Forelimb muscle (tissue), 1 donor: ENCODE data around the gene RFC2. TPM values are rescaled to one million over a fixed set of nuclear protein-coding genes. Genes with fewer than 3 reads are reported as not detected.
A peak's percentile ranks its signal among the peaks of the same experiment; 100 is the strongest.
"Not testable (repeated sequence)": the region's sequence is repeated elsewhere in the genome, so short reads cannot be mapped to it uniquely, and the experiment has no call there.

Experiments
- DNase-seq: peaks from one replicate; pipeline ENCODE4 v3.0.0-alpha.2; 2013; ENCODE audit warnings: low read depth
- polyA plus RNA-seq: library from polyadenylated mRNA; unstranded; fragments of 120-200 nt; gene quantifications from one replicate; pipeline ENCODE4 v1.2.1, GENCODE V29; 2013; ENCODE audit not compliant: insufficient read length

Gene RFC2
- polyA plus RNA-seq, 1 donor, result 38.1 TPM

GRCh38 chr7:74282748-74283459 lies 28.7 kb upstream of the RFC2 start:
- DNase-seq, result no peak

- no peak for DNase-seq
These were observed 26.8 kb upstream of the RFC2 start for GRCh38 chr7:74280985-74281384.

- no peak for DNase-seq
These were observed 23.4 kb upstream of the RFC2 start for GRCh38 chr7:74277636-74278035.

GRCh38 chr7:74275401-74275881 lies 21.2 kb upstream of the RFC2 start:
- DNase-seq, result no peak

GRCh38 chr7:74272305-74273038 lies 18.3 kb upstream of the RFC2 start:
- no peak for DNase-seq

- no peak for DNase-seq
These were observed 17.5 kb upstream of the RFC2 start for GRCh38 chr7:74271742-74272141.

- DNase-seq, result peak; percentile 64
These were observed 15.6 kb upstream of the RFC2 start for GRCh38 chr7:74269757-74270277.

- DNase-seq, result no peak
These were observed 13.8 kb upstream of the RFC2 start for GRCh38 chr7:74267756-74268565.

- DNase-seq, result no peak
These were observed 12.2 kb upstream of the RFC2 start for GRCh38 chr7:74266191-74266963.

- no peak for DNase-seq
These were observed 9.4 kb upstream of the RFC2 start for GRCh38 chr7:74263399-74264120.

GRCh38 chr7:74262639-74263398 lies 8.6 kb upstream of the RFC2 start:
- DNase-seq, result no peak

GRCh38 chr7:74258639-74259038 lies 4.4 kb upstream of the RFC2 start:
- DNase-seq, result no peak

GRCh38 chr7:74256491-74257408 lies 2.6 kb upstream of the RFC2 start:
- DNase-seq, result no peak

- DNase-seq, result not testable (repeated sequence)
These were observed 1.3 kb upstream of the RFC2 start for GRCh38 chr7:74255461-74255860.

- DNase-seq, result no peak
These were observed 720 bp upstream of the RFC2 start for GRCh38 chr7:74254858-74255379.

- no peak for DNase-seq
These were observed 417 bp downstream of the RFC2 start for GRCh38 chr7:74253835-74254128.

- no peak for DNase-seq
These were observed 868 bp downstream of the RFC2 start for GRCh38 chr7:74253331-74253730.

GRCh38 chr7:74252893-74253292 lies 1.3 kb downstream of the RFC2 start:
- no peak for DNase-seq

GRCh38 chr7:74249058-74249457 lies 5.1 kb downstream of the RFC2 start:
- not testable (repeated sequence) for DNase-seq
